HepG2 (cell line): ENCODE measurements around the gene ABCC1. TPM values are rescaled to one million over a fixed set of nuclear protein-coding genes. Genes with fewer than 3 reads are reported as not detected.

Source experiments
- ATAC-seq: fragments of 200-7000 bp; cut with Tn5 transposase; 3 replicates; pipeline ENCODE4 v1.9.1; 2020; ENCODE audit warnings: mild to moderate bottlenecking, moderate library complexity
- BruUV-seq: library from RNA; stranded (reverse); fragments of 400-500 nt; replicated peaks from 2 replicates; lab custom pipeline; 2021; lab: Mats Ljungman, UMichigan
- CTCF ChIA-PET: fragments of 300-600 bp; formaldehyde crosslinking; extraction: SDS; loops from one replicate; lab custom pipeline; 2021; ENCODE audit warnings: low total read pairs, inconsistent platforms, low intra/inter-chr PET ratio; lab: Yijun Ruan, JAX
- POLR2A ChIA-PET: fragments of 350-600 bp; sonication (Branson Sonifier 250); formaldehyde crosslinking; loops from one replicate; lab custom pipeline; 2020; ENCODE audit warnings: antibody characterized with exemption, inconsistent platforms; lab: Yijun Ruan, JAX
- DNase-seq: peaks from one replicate; pipeline ENCODE4 v3.0.0-alpha.2; 2015; ENCODE audit warnings: low spot score
- FAIRE-seq: peaks from 3 replicates; lab custom pipeline; 2011; peaks lifted over from hg19 to GRCh38; lab: Jason Lieb, UNC
- H2AFZ ChIP-seq: one replicate; pipeline ENCODE4 v1.6.1; 2011; ENCODE audit warnings: low read length, inconsistent platforms
- H3K27ac ChIP-seq: fragments of 300-600 bp; 3 replicates; pipeline ENCODE4 v1.8.0; 2011; ENCODE audit warnings: mixed run types, mild to moderate bottlenecking, mixed read lengths, low read length, inconsistent platforms; ENCODE audit not compliant: insufficient read depth; ENCODE audit errors: extremely low read length
- H3K27me3 ChIP-seq, 2 experiments: fragments of 200-600 bp in 1 of 2; 2 replicates in 1 of 2; 3 replicates in 1 of 2; pipeline versions ENCODE4 v1.6.0 to v1.8.0; 2011; ENCODE audit warnings: low read length in 2 of 2, mild to moderate bottlenecking in 2 of 2, moderate library complexity in 2 of 2, inconsistent platforms in 1 of 2; ENCODE audit not compliant: insufficient read depth in 2 of 2, control insufficient read depth in 1 of 2
- H3K36me3 ChIP-seq, 2 experiments: fragments of 200-600 bp in 1 of 2; replicated peaks in 1 of 2; 2 replicates in 1 of 2; 3 replicates in 1 of 2; pipeline versions ENCODE4 v1.5.1 to v1.8.0; 2011; ENCODE audit warnings: low read length in 2 of 2, inconsistent platforms in 1 of 2; ENCODE audit not compliant: insufficient read depth in 2 of 2, control insufficient read depth in 1 of 2
- H3K4me1 ChIP-seq: 2 replicates; pipeline ENCODE4 v1.5.1; 2012; ENCODE audit warnings: low read length, inconsistent platforms; ENCODE audit not compliant: insufficient read depth
- H3K4me2 ChIP-seq: 2 replicates; pipeline ENCODE4 v1.6.0; 2011; ENCODE audit warnings: low read depth, low read length, inconsistent platforms
- H3K4me3 ChIP-seq, 3 experiments: fragments of 200-600 bp in 1 of 3; sonication (generic), shearing (Covaris generic) in 1 of 3; replicated peaks in 1 of 3; 2 replicates each; pipeline ENCODE4 v1.5.1; 2011 to 2016; ENCODE audit warnings: low read length in 3 of 3, inconsistent platforms in 2 of 3, low read depth in 2 of 3, mild to moderate bottlenecking in 2 of 3, control low read depth in 1 of 3, mixed read lengths in 1 of 3; ENCODE audit not compliant: insufficient read depth in 1 of 3
- H3K79me2 ChIP-seq: one replicate; pipeline ENCODE4 v1.6.1; 2011; ENCODE audit warnings: low read length, inconsistent platforms; ENCODE audit not compliant: insufficient read depth
- H3K9ac ChIP-seq: 2 replicates; pipeline ENCODE4 v1.6.0; 2011; ENCODE audit warnings: mild to moderate bottlenecking, low read depth, low read length, inconsistent platforms; ENCODE audit not compliant: insufficient read depth
- H3K9me3 ChIP-seq: 2 replicates; pipeline ENCODE4 v1.5.1; 2012; ENCODE audit warnings: mild to moderate bottlenecking, low read length
- H4K20me1 ChIP-seq: 2 replicates; pipeline ENCODE4 v1.6.0; 2011; ENCODE audit warnings: inconsistent platforms, mild to moderate bottlenecking, low read length, moderate library complexity; ENCODE audit not compliant: insufficient read depth
- BCL6 ChIP-seq: IDR thresholded peaks from 2 replicates; pipeline ENCODE4 v1.6.1; 2016; ENCODE audit warnings: missing genetic modification reagents, missing compliant biosample characterization
- CBFB ChIP-seq: sonication (generic); formaldehyde crosslinking; IDR thresholded peaks from 2 replicates; pipeline ENCODE4 v1.4.0; 2020; ENCODE audit warnings: missing genetic modification reagents
- FOXM1 ChIP-seq: sonication (generic); formaldehyde crosslinking; IDR thresholded peaks from 2 replicates; pipeline ENCODE4 v1.5.0; 2020; ENCODE audit warnings: missing genetic modification reagents
- HOXA7 ChIP-seq: sonication (generic); formaldehyde crosslinking; IDR thresholded peaks from 2 replicates; pipeline ENCODE4 v1.8.1; 2022; ENCODE audit warnings: mild to moderate bottlenecking, missing genetic modification reagents, moderate library complexity
- MZF1 ChIP-seq: sonication (generic); formaldehyde crosslinking; IDR thresholded peaks from 2 replicates; pipeline ENCODE4 v1.8.1; 2023; ENCODE audit warnings: mild to moderate bottlenecking, missing genetic modification reagents, borderline replicate concordance
- NR0B2 ChIP-seq: sonication (generic); formaldehyde crosslinking; IDR thresholded peaks from 2 replicates; pipeline ENCODE4 v1.4.0; 2020; ENCODE audit warnings: mild to moderate bottlenecking, missing genetic modification reagents
- RELA ChIP-seq: sonication (generic); formaldehyde crosslinking; IDR thresholded peaks from 2 replicates; pipeline ENCODE4 v1.4.0; 2020; ENCODE audit warnings: missing genetic modification reagents
- UBTF ChIP-seq: sonication (generic); formaldehyde crosslinking; IDR thresholded peaks from 2 replicates; pipeline ENCODE4 v1.4.0; 2020; ENCODE audit warnings: mild to moderate bottlenecking, missing genetic modification reagents
- ZC3H13 ChIP-seq: sonication (generic); formaldehyde crosslinking; IDR thresholded peaks from 2 replicates; pipeline ENCODE4 v1.8.1; 2023; ENCODE audit warnings: mild to moderate bottlenecking, missing genetic modification reagents, moderate library complexity
- ZNF33B ChIP-seq: sonication (generic); formaldehyde crosslinking; IDR thresholded peaks from 2 replicates; pipeline ENCODE4 v1.5.1; 2020; ENCODE audit warnings: mild to moderate bottlenecking, missing genetic modification reagents
- ZNF710 ChIP-seq: sonication (generic); formaldehyde crosslinking; IDR thresholded peaks from 2 replicates; pipeline ENCODE4 v1.5.0; 2020; ENCODE audit warnings: mild to moderate bottlenecking, missing genetic modification reagents, borderline replicate concordance
- ZNF776 ChIP-seq: sonication (generic); formaldehyde crosslinking; IDR thresholded peaks from 2 replicates; pipeline ENCODE4 v1.4.0; 2020; ENCODE audit warnings: mild to moderate bottlenecking, missing genetic modification reagents
- WGBS: methylation state at CpG from one replicate; pipeline ENCODE4 v1.1.6; 2017; ENCODE audit warnings: low lambda C conversion rate; 5-methylcytosine and 5-hydroxymethylcytosine counted together
- in situ Hi-C: cut with HindIII; loops from 2 replicates; pipeline ENCODE4 v1.10.0; 2017; ENCODE audit warnings: low pct_unique_long_range_greater_than_20kb; ENCODE audit not compliant: extremely low pct_ligation_motif_present
- intact Hi-C: fragments of 100-400 bp; cut with micrococcal nuclease; formaldehyde crosslinking; loops from one replicate; pipeline ENCODE4 v1.10.0; 2022; ENCODE audit not compliant: unreplicated experiment
- polyA plus RNA-seq, 8 experiments: library from polyadenylated mRNA; depleted of rRNA in 3 of 8; stranded (reverse) in 7 of 8; unstranded in 1 of 8; fragments of >200 nt; fragmentation: Illumina TruSeq in 4 of 8; extraction: Trizol in 4 of 8; gene quantifications; 2 replicates each; pipeline versions ENCODE4 v1.2.1 to v1.2.3, GENCODE V29; 2011 to 2016; ENCODE audit warnings: low read depth in 4 of 8, missing spikeins in 1 of 8, mixed read lengths in 1 of 8; ENCODE audit not compliant: insufficient read depth in 1 of 8
- total RNA-seq, 5 experiments: library from RNA; depleted of rRNA; stranded (reverse); fragments of >200 nt; fragmentation: Illumina TruSeq; extraction: Trizol; gene quantifications; 2 replicates each; pipeline ENCODE4 v1.2.3, GENCODE V29; 2016; ENCODE audit warnings: low read depth in 1 of 5
- TF ChIP-seq, protein P1 (sequence below): sonication (generic); formaldehyde crosslinking; IDR thresholded peaks from 2 replicates; pipeline ENCODE4 v1.4.0; 2020; ENCODE audit warnings: mild to moderate bottlenecking, missing genetic modification reagents

Gene ABCC1
- total and polyA plus RNA-seq, 2 of the 13 experiments (the other 11 are each of a cell fraction or from before 2014, with no cell fraction given), result 13.0 to 30.6 TPM

GRCh38 chr16:15950161-15950854, 892 bp downstream of the ABCC1 start:
- Histone ChIP-seq H3K4me3 (peak overlapping the region; percentile 90 to 94 (median 94)), H3K27ac (peak overlapping the region; percentile 11), H3K9ac (peak overlapping the region; percentile 84), H3K27me3 (no peaks in the 10 kb centered on the region; a peak in 1 of 5 replicates), H3K4me2 (peak overlapping the region; percentile 83), H3K4me1 (peaks cover 72% of the 10 kb centered on the region), H3K9me3 (no peaks in the 10 kb centered on the region), H3K36me3 (peaks cover 0 to under 1% of the 10 kb centered on the region in 2 experiments; a peak in 2 of 5 replicates), H3K79me2 (peaks cover 58% of the 10 kb centered on the region), H4K20me1 (peaks cover 36% of the 10 kb centered on the region), H2AFZ (no peak overlapping the region)
- ChIA-PET POLR2A (interaction anchor here (0.6 to 2.7 kb wide), 7 partner anchors 9 to 78 kb away, joined by 3 to 14 read pairs (median 4); partner anchors contain the start of gene CEP20), CTCF (no interaction called here)
- FAIRE-seq (peak; percentile 21), ATAC-seq (peak; percentile 43), DNase-seq (peak; percentile 40)
- intact Hi-C loops, result loop anchor here (5.0 kb wide), 1 partner anchor 47 kb away; no protein-coding TSS in a partner anchor
- 1% methylated on average over 18 of the region's 18 CpGs for WGBS
- BruUV-seq, result TSS peak; percentile 52
- in situ Hi-C loops, result no loop called here
- TF ChIP-seq UBTF (CRISPR knock-in tag), result peak; percentile 39; the same call in 1 of the 2 replicates
- TF ChIP-seq BCL6 (CRISPR knock-in tag), result 0 out of 2 replicates have a peak, but pooled peaks have one; percentile 10
- TF ChIP-seq MZF1, result no peak
- TF ChIP-seq RELA (CRISPR knock-in tag), result no peak
- no peak for TF ChIP-seq FOXM1 (CRISPR knock-in tag)
- TF ChIP-seq, protein P1, sequence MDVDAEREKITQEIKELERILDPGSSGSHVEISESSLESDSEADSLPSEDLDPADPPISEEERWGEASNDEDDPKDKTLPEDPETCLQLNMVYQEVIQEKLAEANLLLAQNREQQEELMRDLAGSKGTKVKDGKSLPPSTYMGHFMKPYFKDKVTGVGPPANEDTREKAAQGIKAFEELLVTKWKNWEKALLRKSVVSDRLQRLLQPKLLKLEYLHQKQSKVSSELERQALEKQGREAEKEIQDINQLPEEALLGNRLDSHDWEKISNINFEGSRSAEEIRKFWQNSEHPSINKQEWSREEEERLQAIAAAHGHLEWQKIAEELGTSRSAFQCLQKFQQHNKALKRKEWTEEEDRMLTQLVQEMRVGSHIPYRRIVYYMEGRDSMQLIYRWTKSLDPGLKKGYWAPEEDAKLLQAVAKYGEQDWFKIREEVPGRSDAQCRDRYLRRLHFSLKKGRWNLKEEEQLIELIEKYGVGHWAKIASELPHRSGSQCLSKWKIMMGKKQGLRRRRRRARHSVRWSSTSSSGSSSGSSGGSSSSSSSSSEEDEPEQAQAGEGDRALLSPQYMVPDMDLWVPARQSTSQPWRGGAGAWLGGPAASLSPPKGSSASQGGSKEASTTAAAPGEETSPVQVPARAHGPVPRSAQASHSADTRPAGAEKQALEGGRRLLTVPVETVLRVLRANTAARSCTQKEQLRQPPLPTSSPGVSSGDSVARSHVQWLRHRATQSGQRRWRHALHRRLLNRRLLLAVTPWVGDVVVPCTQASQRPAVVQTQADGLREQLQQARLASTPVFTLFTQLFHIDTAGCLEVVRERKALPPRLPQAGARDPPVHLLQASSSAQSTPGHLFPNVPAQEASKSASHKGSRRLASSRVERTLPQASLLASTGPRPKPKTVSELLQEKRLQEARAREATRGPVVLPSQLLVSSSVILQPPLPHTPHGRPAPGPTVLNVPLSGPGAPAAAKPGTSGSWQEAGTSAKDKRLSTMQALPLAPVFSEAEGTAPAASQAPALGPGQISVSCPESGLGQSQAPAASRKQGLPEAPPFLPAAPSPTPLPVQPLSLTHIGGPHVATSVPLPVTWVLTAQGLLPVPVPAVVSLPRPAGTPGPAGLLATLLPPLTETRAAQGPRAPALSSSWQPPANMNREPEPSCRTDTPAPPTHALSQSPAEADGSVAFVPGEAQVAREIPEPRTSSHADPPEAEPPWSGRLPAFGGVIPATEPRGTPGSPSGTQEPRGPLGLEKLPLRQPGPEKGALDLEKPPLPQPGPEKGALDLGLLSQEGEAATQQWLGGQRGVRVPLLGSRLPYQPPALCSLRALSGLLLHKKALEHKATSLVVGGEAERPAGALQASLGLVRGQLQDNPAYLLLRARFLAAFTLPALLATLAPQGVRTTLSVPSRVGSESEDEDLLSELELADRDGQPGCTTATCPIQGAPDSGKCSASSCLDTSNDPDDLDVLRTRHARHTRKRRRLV (CRISPR knock-in tag), result 0 out of 2 replicates have a peak, but pooled peaks have one; percentile 28
- TF ChIP-seq ZNF776 (CRISPR knock-in tag), result 0 out of 2 replicates have a peak, but pooled peaks have one; percentile 19
- TF ChIP-seq ZNF33B, result no peak
- peak; percentile 67; the same call in 1 of the 2 replicates for TF ChIP-seq ZNF710 (CRISPR knock-in tag)
- no peak for TF ChIP-seq HOXA7 (CRISPR knock-in tag)
- no peak for TF ChIP-seq NR0B2 (CRISPR knock-in tag)
- TF ChIP-seq ZC3H13 (CRISPR knock-in tag), result no peak
- no peak for TF ChIP-seq CBFB (CRISPR knock-in tag)
